Retinal pigment epithelial cell (primary cell): ENCODE data around the gene PTPRK.

Experiments
- DNase-seq: peaks from one replicate; pipeline ENCODE4 v3.0.0-alpha.2; 2010; ENCODE audit warnings: low read depth
- H3K4me3 ChIP-seq: 2 replicates; pipeline ENCODE4 v1.5.1; 2011; ENCODE audit warnings: mild to moderate bottlenecking, low read length, control low read depth, moderate library complexity
- TF ChIP-seq, protein P1 (sequence below): conservative IDR thresholded peaks from 2 replicates; pipeline ENCODE4 v1.5.1; 2011; ENCODE audit warnings: low read depth, low read length, control low read depth, inconsistent platforms

Gene PTPRK

DNA sequence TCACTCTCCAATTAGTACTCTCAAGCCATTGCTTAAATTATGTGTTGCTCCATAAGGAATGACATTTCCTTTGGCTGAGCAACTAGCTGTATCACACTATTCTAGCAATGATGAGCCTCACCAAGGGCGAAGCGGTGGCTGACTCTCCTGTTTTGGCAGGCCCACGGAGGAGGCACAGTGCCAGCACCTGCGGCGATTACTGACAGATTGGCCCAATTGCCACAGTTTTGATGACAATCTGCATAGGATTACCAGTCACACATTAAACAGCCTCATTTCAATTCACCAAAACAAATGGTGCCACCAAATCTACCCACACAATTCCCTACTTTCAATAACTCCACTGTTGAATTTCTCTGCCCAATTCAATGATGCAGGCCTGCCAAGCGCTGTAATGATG is 286.9 kb downstream of the PTPRK start:
- H3K4me3 ChIP-seq: no peak overlapping the region
- TF ChIP-seq, protein P1, sequence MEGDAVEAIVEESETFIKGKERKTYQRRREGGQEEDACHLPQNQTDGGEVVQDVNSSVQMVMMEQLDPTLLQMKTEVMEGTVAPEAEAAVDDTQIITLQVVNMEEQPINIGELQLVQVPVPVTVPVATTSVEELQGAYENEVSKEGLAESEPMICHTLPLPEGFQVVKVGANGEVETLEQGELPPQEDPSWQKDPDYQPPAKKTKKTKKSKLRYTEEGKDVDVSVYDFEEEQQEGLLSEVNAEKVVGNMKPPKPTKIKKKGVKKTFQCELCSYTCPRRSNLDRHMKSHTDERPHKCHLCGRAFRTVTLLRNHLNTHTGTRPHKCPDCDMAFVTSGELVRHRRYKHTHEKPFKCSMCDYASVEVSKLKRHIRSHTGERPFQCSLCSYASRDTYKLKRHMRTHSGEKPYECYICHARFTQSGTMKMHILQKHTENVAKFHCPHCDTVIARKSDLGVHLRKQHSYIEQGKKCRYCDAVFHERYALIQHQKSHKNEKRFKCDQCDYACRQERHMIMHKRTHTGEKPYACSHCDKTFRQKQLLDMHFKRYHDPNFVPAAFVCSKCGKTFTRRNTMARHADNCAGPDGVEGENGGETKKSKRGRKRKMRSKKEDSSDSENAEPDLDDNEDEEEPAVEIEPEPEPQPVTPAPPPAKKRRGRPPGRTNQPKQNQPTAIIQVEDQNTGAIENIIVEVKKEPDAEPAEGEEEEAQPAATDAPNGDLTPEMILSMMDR: no peak
- no peak for DNase-seq

- no peak overlapping the region for H3K4me3 ChIP-seq
- TF ChIP-seq, protein P1: no peak
- DNase-seq: no peak
Measured at GRCh38 chr6:128230267-128230989, 290.0 kb downstream of the PTPRK start.

DNA sequence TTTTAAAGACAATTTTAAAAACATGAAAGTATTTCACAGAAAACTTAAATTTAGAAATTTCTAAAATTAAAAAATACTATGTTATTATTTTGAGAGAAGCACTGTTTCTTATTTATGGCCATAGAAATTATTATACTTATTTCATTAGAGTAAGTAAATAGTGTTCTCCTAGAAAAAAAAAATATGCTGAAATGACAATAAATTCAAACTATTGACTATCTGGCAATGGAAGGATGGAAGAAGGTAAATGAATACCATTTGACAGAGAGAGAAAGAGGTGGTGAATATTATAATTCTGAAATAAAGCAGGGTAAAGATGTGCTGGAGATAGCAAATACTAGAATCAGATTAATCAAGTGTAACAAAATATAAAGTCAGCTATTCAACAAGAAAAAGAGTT is 294.8 kb downstream of the PTPRK start:
- DNase-seq: no peak
- H3K4me3 ChIP-seq: no peak overlapping the region
- TF ChIP-seq, protein P1: no peak

DNA sequence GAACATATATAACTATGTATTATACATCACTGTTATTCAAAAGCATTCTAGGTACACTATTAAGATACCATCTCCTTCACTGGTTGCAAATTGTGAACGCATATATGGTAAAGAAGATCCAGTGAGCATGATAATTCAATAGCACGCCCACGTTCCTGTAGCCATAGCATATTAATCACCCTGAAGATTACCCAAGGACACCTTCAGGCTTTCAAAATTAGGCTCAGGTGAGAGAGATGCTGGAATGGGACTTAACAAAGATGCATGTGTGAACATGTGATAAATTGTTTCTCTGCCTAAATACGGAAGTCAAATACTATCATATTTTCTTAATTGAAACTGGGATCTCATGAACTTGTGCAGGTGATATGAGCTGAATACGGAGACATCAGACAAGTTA is 303.5 kb downstream of the PTPRK start:
- no peak for DNase-seq
- no peak overlapping the region for H3K4me3 ChIP-seq
- TF ChIP-seq, protein P1: no peak

DNA sequence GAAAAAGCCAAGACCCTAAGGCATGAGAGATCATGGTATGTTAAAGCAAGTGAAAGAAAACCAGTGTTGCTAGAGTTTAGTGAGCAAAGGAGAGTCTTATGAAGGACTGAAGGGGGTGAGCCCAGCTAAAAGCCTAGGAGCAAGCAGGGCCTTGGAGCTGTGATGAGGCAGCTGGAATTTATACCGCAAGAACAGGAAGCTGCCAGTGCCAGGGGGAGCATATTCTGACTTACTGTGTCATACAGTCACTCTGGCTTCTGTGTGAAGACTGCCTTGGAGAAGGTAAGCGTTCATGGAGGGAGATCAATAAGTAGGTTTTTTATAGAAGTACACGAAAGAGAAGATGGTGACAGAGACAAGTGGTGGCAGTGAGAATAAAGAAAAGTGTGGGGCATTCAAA is 310.6 kb downstream of the PTPRK start:
- H3K4me3 ChIP-seq: no peak overlapping the region
- TF ChIP-seq, protein P1: no peak
- no peak for DNase-seq

GRCh38 chr6:128208851-128209580 is 311.4 kb downstream of the PTPRK start:
- H3K4me3 ChIP-seq: no peak overlapping the region
- DNase-seq: no peak
- TF ChIP-seq, protein P1: no peak

DNA sequence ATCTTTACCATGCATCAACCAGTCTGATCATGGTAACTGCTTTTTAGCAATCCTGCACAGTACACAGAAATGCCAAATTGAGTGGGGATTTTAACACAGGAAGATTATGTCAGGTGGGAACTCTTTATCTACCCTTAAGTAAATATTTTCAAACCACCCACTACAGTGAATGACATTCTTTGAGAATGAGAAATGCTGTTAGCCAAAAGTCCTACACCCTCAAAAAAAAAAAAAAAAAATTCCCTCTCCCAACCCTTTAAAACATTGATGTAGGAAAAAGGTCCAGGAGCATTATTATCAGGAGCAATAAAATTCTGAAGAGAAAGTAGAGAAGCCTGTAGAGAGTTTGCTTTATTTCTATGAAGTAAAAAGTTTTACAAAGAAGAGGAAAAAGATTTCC is 312.3 kb downstream of the PTPRK start:
- H3K4me3 ChIP-seq: no peak overlapping the region
- DNase-seq: no peak
- TF ChIP-seq, protein P1: no peak
